T-helper 1 cell treated with Interleukin-12 subunit alpha and Interleukin-12 subunit beta and Interleukin-4 antibody, amounts not matched to agents 30 μg/mL and 1 μg/mL, for 36 hours (primary cell): ENCODE measurements around the gene RPTN.
"Not testable (repeated sequence)": the region's sequence is repeated elsewhere in the genome, so short reads cannot be mapped to it uniquely, and the experiment has no call there.

ENCODE experiments used
- H3K27ac Mint-ChIP-seq: one replicate; pipeline ENCODE4 v1.8.0; 2021; ENCODE audit warnings: mild to moderate bottlenecking, mixed read lengths
- H3K27me3 Mint-ChIP-seq: one replicate; pipeline ENCODE4 v1.8.0; 2021; ENCODE audit warnings: low read depth, mixed read lengths
- H3K36me3 Mint-ChIP-seq: one replicate; pipeline ENCODE4 v1.8.0; 2021; ENCODE audit warnings: low read depth, mixed read lengths
- H3K4me1 Mint-ChIP-seq: one replicate; pipeline ENCODE4 v1.8.0; 2021; ENCODE audit warnings: low read depth, mixed read lengths
- H3K4me3 Mint-ChIP-seq: one replicate; pipeline ENCODE4 v1.8.0; 2021; ENCODE audit warnings: mild to moderate bottlenecking, moderate library complexity, mixed read lengths
- H3K9me3 Mint-ChIP-seq: one replicate; pipeline ENCODE4 v1.8.0; 2021; ENCODE audit warnings: mixed read lengths

RPTN gene

DNA sequence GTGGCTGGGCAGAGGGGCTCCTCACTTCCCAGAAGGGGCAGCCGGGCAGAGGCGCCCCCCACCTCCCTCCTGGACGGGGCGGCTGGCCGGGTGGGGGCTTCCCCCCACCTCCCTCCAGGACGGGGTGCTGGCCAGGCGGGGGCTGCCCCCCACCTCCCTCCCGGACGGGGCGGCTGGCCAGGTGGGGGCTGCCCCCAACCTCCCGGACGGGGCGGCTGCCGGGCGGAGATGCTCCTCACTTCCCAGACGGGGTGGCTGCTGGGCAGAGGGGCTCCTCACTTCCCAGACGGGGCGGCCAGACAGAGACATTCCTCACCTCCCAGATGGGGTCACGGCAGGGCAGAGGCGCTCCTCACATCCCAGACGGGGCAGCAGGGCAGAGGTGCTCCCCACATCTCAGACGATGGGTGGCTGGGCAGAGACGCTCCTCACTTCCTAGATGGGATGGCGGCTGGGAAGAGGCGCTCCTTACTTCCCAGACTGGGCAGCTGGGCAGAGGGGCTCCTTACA lies 14.3 kb downstream of the RPTN start:
- Mint-ChIP-seq H3K9me3 (peaks cover 20% of the 10 kb centered on the region), H3K27me3 (peaks cover 27% of the 10 kb centered on the region)
- not testable (repeated sequence) for H3K4me3 Mint-ChIP-seq, H3K36me3 Mint-ChIP-seq, H3K4me1 Mint-ChIP-seq, H3K27ac Mint-ChIP-seq

DNA sequence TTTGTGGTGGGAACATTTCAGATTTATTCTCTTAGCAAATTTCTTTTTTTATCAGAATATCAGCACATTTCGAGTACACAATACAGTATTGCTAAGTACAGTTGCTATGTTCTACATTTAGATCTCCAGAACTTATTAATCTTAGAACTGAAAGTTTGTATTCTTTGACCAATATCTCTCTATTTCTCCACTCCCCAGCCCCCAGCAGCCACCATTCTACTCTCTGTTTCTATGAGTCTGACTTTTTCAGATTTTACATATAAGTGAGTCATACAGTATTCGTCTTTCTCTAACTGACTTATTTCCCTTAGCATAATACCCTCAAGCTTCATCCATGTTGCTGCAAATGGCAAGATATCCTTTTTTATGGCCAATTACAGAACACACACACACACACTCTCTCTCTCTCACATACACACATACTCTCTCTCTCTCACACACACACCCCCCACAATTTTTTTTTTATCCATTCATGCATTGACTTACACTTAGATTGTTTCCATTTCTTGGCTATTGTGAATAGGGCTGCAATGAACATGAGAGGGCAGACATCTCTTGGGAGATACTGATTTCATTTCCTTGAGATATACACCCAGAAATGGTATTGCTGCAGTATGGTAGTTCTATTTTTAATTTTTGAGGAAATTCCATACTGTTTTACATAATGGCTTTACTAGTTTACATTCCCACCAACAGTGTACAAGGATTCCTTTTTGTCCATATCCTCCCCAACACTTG lies 15.7 kb downstream of the RPTN start:
- Mint-ChIP-seq H3K27ac (no peak overlapping the region), H3K9me3 (peaks cover 11% of the 10 kb centered on the region), H3K4me3 (no peak overlapping the region), H3K27me3 (peaks cover 25% of the 10 kb centered on the region), H3K4me1 (peaks cover 1% of the 10 kb centered on the region), H3K36me3 (no peaks in the 10 kb centered on the region)

- no peak overlapping the region for H3K4me3 Mint-ChIP-seq
- H3K27me3 Mint-ChIP-seq = peaks cover 30% of the 10 kb centered on the region
- H3K27ac Mint-ChIP-seq = no peak overlapping the region
- H3K36me3 Mint-ChIP-seq = no peaks in the 10 kb centered on the region
- H3K9me3 Mint-ChIP-seq = peaks cover 9% of the 10 kb centered on the region
- peaks cover 1% of the 10 kb centered on the region for H3K4me1 Mint-ChIP-seq
These were observed 16.9 kb downstream of the RPTN start for GRCh38 chr1:152141971-152142584.

DNA sequence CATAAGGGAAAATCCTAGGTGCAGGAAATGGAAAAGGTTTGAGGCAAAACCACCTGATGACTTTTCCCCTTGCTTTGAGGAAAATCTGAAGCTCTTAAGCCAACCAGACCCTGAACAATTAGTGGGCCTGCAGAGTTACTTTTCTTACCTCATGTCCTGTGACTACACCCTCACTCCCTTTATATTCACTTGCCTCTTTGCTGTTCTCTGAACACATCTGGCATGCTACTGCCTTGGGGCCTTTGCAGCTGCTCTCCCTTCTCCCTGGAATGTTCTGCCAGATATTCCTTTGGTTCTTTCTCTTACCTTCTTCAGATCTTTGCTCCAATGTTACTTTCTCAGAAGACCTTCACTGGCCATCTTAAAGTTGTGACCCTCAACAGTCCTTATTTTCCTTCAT lies 21.8 kb downstream of the RPTN start:
- H3K27me3 Mint-ChIP-seq = peaks cover 56% of the 10 kb centered on the region
- H3K27ac Mint-ChIP-seq = no peak overlapping the region
- no peaks in the 10 kb centered on the region for H3K4me1 Mint-ChIP-seq

DNA sequence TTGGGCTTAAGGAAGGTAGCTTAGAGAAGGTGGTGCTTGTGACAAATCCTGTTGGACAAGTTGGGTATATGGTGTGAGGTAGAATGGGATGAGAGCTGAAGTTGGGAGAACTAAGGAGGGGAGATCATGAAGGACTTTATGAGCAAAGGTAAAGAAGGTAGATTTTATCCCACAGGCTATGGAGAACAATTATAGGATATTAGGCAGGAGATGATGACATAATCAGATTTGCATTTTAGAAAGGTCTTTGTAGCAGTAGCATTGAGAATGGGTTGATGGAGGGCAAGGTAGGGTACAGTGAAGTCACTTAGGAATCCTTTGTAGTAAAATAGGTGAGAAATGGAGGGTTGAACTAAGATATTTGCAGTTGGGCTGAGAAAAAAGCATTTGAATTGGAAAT lies 28.8 kb downstream of the RPTN start:
- Mint-ChIP-seq H3K9me3 (no peaks in the 10 kb centered on the region), H3K27ac (no peak overlapping the region), H3K4me3 (no peak overlapping the region), H3K36me3 (no peaks in the 10 kb centered on the region), H3K27me3 (peaks cover 65% of the 10 kb centered on the region), H3K4me1 (no peaks in the 10 kb centered on the region)

More for the DNA sequence above, 21.8 kb downstream of the RPTN start:
- Mint-ChIP-seq H3K4me3 (no peak overlapping the region), H3K9me3 (no peaks in the 10 kb centered on the region), H3K36me3 (no peaks in the 10 kb centered on the region)

GRCh38 chr1:152127673-152128072 lies 31.4 kb downstream of the RPTN start:
- Mint-ChIP-seq H3K27ac (no peak overlapping the region), H3K36me3 (no peaks in the 10 kb centered on the region), H3K4me1 (no peaks in the 10 kb centered on the region), H3K4me3 (no peak overlapping the region), H3K9me3 (no peaks in the 10 kb centered on the region), H3K27me3 (peaks cover 53% of the 10 kb centered on the region)

DNA sequence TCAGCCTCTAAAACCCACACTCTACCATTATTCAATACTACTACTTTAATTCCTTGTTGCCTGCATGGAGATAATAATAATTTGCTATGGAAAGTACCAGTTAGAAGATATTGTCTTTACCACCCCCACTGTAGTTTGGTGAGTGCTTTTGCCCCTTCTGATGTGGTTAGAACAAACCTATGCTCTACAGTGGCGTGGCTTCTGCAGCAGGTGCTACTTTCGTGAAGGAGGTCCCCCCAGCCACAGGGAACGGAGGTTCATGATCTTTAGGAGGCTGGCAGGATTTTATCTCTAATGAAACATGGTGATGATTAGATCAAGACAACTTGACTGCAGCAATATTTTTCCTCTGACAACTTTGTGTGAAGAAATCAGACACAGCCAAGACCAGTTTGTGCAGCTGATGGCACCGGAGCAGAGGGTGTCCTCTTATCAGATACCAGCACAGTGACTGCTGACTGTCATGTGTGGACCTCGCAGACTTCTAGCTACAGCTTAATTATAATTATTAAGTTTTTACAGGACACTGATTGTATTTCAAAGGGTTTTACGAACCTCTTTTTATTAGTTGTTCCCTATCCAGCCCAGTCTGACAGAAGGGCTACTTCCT lies 33.1 kb downstream of the RPTN start:
- H3K27me3 Mint-ChIP-seq = peaks cover 55% of the 10 kb centered on the region
- H3K4me1 Mint-ChIP-seq = no peaks in the 10 kb centered on the region
- H3K9me3 Mint-ChIP-seq = no peaks in the 10 kb centered on the region
- H3K27ac Mint-ChIP-seq = no peak overlapping the region
- H3K4me3 Mint-ChIP-seq = no peak overlapping the region
- no peaks in the 10 kb centered on the region for H3K36me3 Mint-ChIP-seq

GRCh38 chr1:152118915-152119314 lies 40.1 kb downstream of the RPTN start:
- peaks cover 57% of the 10 kb centered on the region for H3K27me3 Mint-ChIP-seq
- no peak overlapping the region for H3K4me3 Mint-ChIP-seq
- H3K4me1 Mint-ChIP-seq = no peaks in the 10 kb centered on the region
- no peaks in the 10 kb centered on the region for H3K9me3 Mint-ChIP-seq
- no peaks in the 10 kb centered on the region for H3K36me3 Mint-ChIP-seq
- no peak overlapping the region for H3K27ac Mint-ChIP-seq

DNA sequence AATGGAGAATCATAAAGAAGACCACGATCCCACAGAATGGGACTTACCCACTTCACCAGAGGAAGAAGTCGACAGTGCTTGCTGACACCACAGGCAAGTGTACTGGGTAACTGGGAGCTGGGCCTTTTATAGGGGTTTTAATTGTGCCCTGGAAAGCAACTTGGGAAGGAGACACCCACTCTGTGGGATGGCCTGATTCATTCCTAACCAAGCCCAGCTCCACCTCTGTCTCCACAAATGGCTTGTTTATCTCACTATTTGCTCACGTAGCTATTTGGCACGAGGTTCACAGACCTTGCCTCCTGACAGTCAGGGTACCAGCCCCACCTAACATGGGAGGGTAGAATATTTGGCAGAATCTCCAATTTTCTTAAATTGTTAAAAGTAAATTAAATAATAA lies 43.7 kb downstream of the RPTN start, which contains the start of gene TCHH:
TCHH (minus strand) TSS at position 101 of the 400 bp plus-strand sequence. CDS start 1,364 bp downstream, outside the sequence.
- H3K27me3 Mint-ChIP-seq = peaks cover 39% of the 10 kb centered on the region
- H3K4me3 Mint-ChIP-seq = no peak within 1 kb of the TSS
- no peaks in the 10 kb centered on the region for H3K9me3 Mint-ChIP-seq
- H3K27ac Mint-ChIP-seq = no peak within 1 kb of the TSS
- no peaks in the 10 kb centered on the region for H3K36me3 Mint-ChIP-seq
- H3K4me1 Mint-ChIP-seq = no peaks in the 10 kb centered on the region

- Mint-ChIP-seq H3K27ac (no peak overlapping the region), H3K27me3 (peaks cover 20% of the 10 kb centered on the region), H3K4me1 (peaks cover 5% of the 10 kb centered on the region), H3K4me3 (no peak overlapping the region), H3K36me3 (peaks cover 4% of the 10 kb centered on the region), H3K9me3 (no peaks in the 10 kb centered on the region)
These were observed 46.1 kb downstream of the RPTN start for GRCh38 chr1:152112885-152113432.

GRCh38 chr1:152112101-152112884 lies 46.7 kb downstream of the RPTN start:
- Mint-ChIP-seq H3K27me3 (peaks cover 17% of the 10 kb centered on the region), H3K4me1 (peaks cover 10% of the 10 kb centered on the region), H3K9me3 (peaks cover 5% of the 10 kb centered on the region), H3K27ac (no peak overlapping the region), H3K36me3 (peaks cover 6% of the 10 kb centered on the region), H3K4me3 (no peak overlapping the region)

GRCh38 chr1:152111515-152111968 lies 47.5 kb downstream of the RPTN start:
- peaks cover 10% of the 10 kb centered on the region for H3K4me1 Mint-ChIP-seq
- H3K9me3 Mint-ChIP-seq = peaks cover 5% of the 10 kb centered on the region
- peaks cover 6% of the 10 kb centered on the region for H3K36me3 Mint-ChIP-seq
- H3K27me3 Mint-ChIP-seq = peaks cover 11% of the 10 kb centered on the region
- H3K27ac Mint-ChIP-seq = no peak overlapping the region
- H3K4me3 Mint-ChIP-seq = no peak overlapping the region

DNA sequence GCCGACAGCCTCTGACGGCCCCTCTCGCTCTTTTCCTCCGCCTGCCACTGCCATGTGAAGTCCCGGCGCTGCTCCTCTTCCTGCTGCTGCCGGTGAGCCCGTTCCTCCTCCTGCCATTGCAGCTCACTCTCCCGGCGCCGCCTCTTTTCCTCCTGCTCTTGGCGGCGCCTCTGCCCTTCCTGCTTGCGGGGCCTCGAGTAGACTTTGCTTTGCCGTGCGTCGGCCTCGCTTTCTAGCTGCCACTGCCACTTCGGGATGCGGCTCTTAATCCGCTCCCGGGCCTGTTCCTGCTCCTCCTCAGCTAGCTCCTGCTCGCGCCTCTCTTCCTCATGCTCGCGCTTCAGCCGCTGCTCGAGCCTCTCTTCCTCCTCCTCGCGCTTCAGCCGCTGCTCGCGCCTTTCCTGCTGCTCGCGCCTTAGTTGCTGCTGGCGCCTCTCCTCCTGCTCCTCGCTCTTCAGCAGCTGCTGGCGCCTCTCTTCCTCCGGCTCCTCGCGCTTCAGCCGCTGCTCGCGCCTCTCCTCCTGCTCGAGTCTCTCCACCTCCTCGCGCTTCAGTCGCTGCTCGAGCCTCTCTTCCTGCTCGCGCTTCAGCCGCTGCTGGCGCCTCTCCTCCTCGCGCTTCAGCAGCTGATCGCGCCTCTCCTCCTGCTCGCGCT lies 48.0 kb downstream of the RPTN start:
- peaks cover 5% of the 10 kb centered on the region for H3K9me3 Mint-ChIP-seq
- H3K4me1 Mint-ChIP-seq = peaks cover 10% of the 10 kb centered on the region
- peaks cover 6% of the 10 kb centered on the region for H3K36me3 Mint-ChIP-seq
- H3K27ac Mint-ChIP-seq = no peak overlapping the region
- H3K4me3 Mint-ChIP-seq = no peak overlapping the region
- H3K27me3 Mint-ChIP-seq = peaks cover 11% of the 10 kb centered on the region
